ENCODE measurements around the gene RTN4R.

RTN4R gene

DNA sequence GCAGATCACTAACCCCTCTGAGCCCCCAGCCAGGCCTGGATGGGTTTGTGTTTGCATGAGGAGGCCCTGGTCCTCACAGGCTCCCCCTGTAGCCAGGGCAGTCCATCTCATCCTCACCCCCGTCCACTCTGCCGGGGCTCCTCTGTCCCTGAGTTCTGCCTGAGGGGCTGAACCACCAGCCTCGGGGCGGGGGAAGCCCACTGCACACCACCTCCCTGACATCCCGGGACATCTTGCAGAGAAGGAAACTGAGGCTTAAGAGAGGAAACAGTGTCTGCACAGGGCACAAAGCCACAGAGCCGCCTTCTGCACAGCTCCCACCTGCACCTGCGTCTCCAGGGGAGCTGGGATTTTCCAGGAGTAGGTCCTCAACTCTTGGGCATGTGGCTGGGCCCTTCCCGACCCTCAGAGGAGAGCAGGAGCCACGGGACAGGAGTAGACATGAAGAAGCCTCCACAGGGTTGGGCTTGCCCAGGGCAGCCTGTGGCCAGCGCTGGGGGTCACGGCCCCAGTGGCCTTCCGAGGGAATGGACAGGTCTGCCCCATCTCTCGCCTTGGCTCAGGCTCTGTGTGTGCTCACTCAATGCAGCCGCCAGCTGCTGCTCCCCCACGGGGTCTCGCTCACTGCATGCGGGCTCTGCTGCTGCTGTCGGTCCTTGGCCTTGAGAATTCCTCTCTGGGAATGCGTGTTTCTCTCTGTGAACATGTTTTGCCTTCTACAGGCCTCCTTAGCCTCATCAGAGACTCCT is 71.8 kb downstream of the RTN4R start:
- H3K4me3 ChIP-seq (ENCODE audit: low read depth, low read length) = no peak overlapping the region
- TF ChIP-seq, protein P1, sequence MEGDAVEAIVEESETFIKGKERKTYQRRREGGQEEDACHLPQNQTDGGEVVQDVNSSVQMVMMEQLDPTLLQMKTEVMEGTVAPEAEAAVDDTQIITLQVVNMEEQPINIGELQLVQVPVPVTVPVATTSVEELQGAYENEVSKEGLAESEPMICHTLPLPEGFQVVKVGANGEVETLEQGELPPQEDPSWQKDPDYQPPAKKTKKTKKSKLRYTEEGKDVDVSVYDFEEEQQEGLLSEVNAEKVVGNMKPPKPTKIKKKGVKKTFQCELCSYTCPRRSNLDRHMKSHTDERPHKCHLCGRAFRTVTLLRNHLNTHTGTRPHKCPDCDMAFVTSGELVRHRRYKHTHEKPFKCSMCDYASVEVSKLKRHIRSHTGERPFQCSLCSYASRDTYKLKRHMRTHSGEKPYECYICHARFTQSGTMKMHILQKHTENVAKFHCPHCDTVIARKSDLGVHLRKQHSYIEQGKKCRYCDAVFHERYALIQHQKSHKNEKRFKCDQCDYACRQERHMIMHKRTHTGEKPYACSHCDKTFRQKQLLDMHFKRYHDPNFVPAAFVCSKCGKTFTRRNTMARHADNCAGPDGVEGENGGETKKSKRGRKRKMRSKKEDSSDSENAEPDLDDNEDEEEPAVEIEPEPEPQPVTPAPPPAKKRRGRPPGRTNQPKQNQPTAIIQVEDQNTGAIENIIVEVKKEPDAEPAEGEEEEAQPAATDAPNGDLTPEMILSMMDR (IDR thresholded peaks at IDR 0.05; ENCODE audit: low read depth, low read length) = no peak
- in situ Hi-C loops (cut with HindIII; ENCODE audit: low sequenced_read_pairs) = no loop called here
- no peak for DNase-seq (ENCODE audit: low read depth, low spot score)

GRCh38 chr22:20194681-20195593 is 73.2 kb downstream of the RTN4R start:
- TF ChIP-seq, protein P1 (IDR thresholded peaks at IDR 0.05; ENCODE audit: low read depth, low read length) = no peak
- no peak for DNase-seq (ENCODE audit: low read depth, low spot score)
- H3K4me3 ChIP-seq (ENCODE audit: low read depth, low read length) = no peak overlapping the region
- in situ Hi-C loops (cut with HindIII; ENCODE audit: low sequenced_read_pairs) = no loop called here

DNA sequence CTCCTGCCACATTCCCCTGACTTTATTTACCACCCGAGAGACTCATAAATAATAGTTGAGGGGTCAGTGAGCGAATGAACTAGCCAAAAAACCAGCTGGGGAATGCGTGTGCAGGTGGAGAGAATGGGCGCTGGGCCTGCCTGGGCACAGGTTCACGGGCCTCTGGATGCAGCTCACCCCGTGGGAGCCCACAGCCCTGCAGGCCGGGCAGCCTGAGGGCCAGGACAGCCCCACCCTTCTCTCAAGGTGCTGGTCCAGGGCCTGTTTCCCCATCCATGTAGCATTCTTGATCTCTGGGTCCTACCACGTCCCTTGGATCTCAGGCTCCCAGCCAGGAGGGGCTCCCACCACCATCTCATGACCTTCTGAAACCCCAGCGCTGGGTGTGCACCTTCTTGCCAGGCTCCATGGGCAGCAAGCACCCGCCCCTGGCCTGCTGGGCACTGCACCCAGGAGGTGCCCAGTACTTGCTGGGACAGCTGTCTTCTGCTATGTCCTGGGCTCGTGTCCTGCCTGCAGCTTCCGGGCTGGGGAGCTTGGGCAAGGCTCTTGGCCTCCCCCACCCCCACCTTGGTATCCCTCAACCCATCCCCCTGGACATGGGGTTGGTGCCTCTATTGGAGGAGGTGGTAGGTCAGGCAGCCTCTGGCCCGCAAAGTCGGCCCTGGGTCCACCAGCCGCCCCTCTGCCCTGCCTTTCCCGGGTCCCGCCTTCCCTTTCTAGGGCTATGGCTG is 74.2 kb downstream of the RTN4R start:
- TF ChIP-seq, protein P1 (IDR thresholded peaks at IDR 0.05; ENCODE audit: low read depth, low read length) = no peak
- DNase-seq (ENCODE audit: low read depth, low spot score) = no peak
- H3K4me3 ChIP-seq (ENCODE audit: low read depth, low read length) = no peak overlapping the region
- in situ Hi-C loops (cut with HindIII; ENCODE audit: low sequenced_read_pairs) = no loop called here

- TF ChIP-seq, protein P1 (IDR thresholded peaks at IDR 0.05; ENCODE audit: low read depth, low read length) = no peak
Measured at GRCh38 chr22:20192972-20193760, 75.0 kb downstream of the RTN4R start.

GRCh38 chr22:20192293-20192971 is 75.7 kb downstream of the RTN4R start:
- in situ Hi-C loops (cut with HindIII; ENCODE audit: low sequenced_read_pairs) = no loop called here
- TF ChIP-seq, protein P1 (IDR thresholded peaks at IDR 0.05; ENCODE audit: low read depth, low read length) = no peak
- H3K4me3 ChIP-seq (ENCODE audit: low read depth, low read length) = no peak overlapping the region
- DNase-seq (ENCODE audit: low read depth, low spot score) = no peak

More at GRCh38 chr22:20192972-20193760, 75.0 kb downstream of the RTN4R start:
- in situ Hi-C loops (cut with HindIII; ENCODE audit: low sequenced_read_pairs) = no loop called here
- no peak for DNase-seq (ENCODE audit: low read depth, low spot score)
- H3K4me3 ChIP-seq (ENCODE audit: low read depth, low read length) = no peak overlapping the region
